Measurements from ENCODE around the gene TIPARP.

DNA sequence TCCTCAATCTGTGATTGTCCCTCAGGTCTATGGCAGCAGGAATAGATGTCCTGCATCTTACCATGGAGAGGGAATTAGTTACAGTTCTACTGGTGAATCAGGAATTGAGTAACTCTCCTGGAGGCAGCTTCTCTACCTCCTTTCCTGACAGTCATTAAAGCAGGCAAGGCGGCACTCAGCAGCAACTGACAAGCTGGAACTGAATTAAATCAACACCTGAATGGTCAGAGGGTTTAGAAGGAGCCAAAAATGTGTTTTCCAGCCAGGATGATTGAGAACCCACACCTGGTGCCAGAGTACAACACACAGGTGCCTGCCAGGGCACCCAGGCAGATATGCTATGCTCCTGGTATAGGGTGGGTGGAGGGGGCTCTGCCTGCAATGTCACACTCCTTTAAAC is 43.1 kb upstream of the TIPARP start:
- TF ChIP-seq POLR2AphosphoS5 (IDR thresholded peaks at IDR 0.05) = no peak
- TF ChIP-seq, protein P1, sequence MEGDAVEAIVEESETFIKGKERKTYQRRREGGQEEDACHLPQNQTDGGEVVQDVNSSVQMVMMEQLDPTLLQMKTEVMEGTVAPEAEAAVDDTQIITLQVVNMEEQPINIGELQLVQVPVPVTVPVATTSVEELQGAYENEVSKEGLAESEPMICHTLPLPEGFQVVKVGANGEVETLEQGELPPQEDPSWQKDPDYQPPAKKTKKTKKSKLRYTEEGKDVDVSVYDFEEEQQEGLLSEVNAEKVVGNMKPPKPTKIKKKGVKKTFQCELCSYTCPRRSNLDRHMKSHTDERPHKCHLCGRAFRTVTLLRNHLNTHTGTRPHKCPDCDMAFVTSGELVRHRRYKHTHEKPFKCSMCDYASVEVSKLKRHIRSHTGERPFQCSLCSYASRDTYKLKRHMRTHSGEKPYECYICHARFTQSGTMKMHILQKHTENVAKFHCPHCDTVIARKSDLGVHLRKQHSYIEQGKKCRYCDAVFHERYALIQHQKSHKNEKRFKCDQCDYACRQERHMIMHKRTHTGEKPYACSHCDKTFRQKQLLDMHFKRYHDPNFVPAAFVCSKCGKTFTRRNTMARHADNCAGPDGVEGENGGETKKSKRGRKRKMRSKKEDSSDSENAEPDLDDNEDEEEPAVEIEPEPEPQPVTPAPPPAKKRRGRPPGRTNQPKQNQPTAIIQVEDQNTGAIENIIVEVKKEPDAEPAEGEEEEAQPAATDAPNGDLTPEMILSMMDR (IDR thresholded peaks at IDR 0.05) = no peak
- no peak for TF ChIP-seq POLR2A (IDR thresholded peaks at IDR 0.05)
